GM13977 (cell line): ENCODE measurements around the gene KLHL40.

Source experiments
- DNase-seq: peaks from one replicate; pipeline ENCODE4 v3.0.0; 2012; ENCODE audit warnings: low spot score
- in situ Hi-C: fragments of 300-500 bp; cut with MboI; formaldehyde crosslinking; loops from one replicate; pipeline ENCODE4 v1.12.0; 2022; ENCODE audit warnings: low sequenced_read_pairs, low pct_unique_long_range_greater_than_20kb, mixed read lengths, inconsistent platforms; ENCODE audit not compliant: unreplicated experiment
- TF ChIP-seq, protein P1 (sequence below): IDR thresholded peaks from 2 replicates; pipeline ENCODE4 v1.5.1; 2012; ENCODE audit warnings: mild to moderate bottlenecking, control low read depth; ENCODE audit not compliant: insufficient read depth; ENCODE audit errors: extremely low read depth, missing control alignments

KLHL40 gene, protein sequence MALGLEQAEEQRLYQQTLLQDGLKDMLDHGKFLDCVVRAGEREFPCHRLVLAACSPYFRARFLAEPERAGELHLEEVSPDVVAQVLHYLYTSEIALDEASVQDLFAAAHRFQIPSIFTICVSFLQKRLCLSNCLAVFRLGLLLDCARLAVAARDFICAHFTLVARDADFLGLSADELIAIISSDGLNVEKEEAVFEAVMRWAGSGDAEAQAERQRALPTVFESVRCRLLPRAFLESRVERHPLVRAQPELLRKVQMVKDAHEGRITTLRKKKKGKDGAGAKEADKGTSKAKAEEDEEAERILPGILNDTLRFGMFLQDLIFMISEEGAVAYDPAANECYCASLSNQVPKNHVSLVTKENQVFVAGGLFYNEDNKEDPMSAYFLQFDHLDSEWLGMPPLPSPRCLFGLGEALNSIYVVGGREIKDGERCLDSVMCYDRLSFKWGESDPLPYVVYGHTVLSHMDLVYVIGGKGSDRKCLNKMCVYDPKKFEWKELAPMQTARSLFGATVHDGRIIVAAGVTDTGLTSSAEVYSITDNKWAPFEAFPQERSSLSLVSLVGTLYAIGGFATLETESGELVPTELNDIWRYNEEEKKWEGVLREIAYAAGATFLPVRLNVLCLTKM

DNA sequence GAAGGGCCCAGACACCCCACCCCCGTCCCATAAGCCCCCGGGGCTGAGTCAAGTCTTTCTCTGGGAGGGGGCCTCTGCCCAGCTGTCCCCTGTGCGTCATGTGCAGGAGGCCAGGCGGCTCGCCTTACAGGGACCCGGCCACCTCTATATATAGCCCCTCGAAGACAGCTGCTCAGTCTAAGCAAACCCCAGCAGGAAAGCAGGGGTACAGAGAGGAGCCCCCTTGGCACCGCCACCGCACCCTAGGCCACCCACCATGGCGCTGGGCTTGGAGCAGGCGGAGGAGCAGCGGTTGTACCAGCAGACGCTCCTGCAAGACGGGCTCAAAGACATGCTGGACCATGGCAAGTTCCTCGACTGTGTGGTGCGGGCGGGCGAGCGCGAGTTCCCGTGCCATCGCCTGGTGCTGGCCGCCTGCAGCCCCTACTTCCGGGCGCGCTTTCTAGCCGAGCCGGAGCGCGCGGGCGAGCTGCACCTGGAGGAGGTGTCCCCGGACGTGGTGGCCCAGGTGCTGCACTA lies at the start of gene KLHL40:
Gene KLHL40 (plus strand): TSS at position 175 of the 519 bp plus-strand sequence. CDS start 82 bp downstream, at position 257.
- peak; percentile 26 for DNase-seq
- in situ Hi-C loops = no loop called here
- TF ChIP-seq, protein P1, sequence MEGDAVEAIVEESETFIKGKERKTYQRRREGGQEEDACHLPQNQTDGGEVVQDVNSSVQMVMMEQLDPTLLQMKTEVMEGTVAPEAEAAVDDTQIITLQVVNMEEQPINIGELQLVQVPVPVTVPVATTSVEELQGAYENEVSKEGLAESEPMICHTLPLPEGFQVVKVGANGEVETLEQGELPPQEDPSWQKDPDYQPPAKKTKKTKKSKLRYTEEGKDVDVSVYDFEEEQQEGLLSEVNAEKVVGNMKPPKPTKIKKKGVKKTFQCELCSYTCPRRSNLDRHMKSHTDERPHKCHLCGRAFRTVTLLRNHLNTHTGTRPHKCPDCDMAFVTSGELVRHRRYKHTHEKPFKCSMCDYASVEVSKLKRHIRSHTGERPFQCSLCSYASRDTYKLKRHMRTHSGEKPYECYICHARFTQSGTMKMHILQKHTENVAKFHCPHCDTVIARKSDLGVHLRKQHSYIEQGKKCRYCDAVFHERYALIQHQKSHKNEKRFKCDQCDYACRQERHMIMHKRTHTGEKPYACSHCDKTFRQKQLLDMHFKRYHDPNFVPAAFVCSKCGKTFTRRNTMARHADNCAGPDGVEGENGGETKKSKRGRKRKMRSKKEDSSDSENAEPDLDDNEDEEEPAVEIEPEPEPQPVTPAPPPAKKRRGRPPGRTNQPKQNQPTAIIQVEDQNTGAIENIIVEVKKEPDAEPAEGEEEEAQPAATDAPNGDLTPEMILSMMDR = no peak

DNA sequence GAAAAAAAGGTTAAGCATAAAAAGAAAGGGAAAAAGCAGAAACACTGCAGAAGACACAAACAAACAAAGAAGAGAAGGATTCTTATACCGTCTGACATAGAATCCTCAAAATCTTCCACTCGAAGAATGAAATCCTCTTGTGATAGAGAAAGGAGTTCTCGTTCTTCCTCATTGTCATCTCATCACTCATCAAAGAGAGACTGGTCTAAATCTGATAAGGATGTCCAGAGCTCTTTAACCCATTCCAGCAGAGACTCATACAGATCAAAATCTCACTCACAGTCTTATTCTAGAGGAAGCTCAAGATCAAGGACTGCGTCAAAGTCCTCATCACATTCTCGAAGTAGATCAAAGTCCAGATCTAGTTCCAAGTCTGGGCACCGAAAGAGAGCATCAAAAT lies 48.3 kb upstream of the KLHL40 start:
- no peak for DNase-seq
- TF ChIP-seq, protein P1 = no peak
- in situ Hi-C loops = no loop called here

DNA sequence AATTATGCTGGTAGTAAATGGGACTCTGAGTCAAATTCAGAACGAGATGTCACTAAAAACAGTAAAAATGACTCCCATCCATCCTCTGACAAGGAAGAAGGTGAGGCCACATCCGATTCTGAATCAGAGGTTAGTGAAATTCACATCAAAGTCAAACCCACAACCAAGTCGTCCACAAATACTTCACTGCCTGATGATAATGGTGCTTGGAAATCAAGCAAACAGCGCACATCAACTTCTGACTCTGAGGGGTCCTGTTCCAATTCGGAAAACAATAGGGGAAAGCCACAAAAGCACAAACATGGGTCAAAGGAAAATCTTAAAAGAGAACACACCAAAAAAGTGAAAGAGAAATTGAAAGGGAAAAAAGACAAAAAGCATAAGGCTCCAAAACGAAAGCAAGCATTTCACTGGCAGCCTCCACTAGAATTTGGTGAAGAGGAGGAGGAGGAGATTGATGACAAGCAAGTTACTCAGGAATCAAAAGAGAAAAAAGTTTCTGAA lies 46.9 kb upstream of the KLHL40 start:
- in situ Hi-C loops = no loop called here
- TF ChIP-seq, protein P1 = no peak
- no peak for DNase-seq

DNA sequence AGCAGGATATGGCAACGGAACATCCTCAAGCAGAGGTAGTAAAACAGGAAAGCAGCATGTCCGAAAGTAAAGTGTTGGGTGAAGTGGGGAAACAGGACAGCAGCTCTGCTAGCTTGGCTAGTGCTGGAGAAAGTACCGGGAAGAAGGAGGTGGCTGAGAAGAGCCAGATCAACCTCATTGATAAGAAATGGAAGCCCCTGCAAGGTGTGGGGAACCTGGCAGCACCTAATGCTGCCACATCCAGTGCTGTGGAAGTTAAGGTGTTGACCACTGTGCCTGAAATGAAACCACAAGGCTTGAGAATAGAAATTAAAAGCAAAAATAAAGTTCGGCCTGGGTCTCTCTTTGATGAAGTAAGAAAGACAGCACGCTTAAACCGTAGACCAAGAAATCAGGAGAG lies 46.1 kb upstream of the KLHL40 start:
- TF ChIP-seq, protein P1 = no peak
- no peak for DNase-seq
- in situ Hi-C loops = no loop called here

DNA sequence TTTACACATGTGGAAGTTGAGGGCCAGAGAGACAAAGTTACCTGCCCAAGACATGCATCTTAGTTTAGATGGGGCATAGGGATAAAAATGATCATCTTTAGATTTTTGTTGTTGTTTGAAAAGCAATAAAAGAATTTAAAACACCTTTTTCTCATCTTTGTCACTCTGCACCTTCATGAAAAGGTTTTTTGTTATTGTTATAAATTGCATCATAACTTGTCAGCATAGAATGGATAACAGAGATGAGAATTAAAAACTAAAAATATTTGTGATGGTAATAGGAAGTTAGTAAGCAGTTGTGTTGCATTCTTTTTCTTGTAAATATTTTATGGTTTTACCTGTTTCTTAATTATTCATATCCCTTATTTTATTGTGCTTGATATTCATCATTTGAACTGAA lies 45.2 kb upstream of the KLHL40 start:
- in situ Hi-C loops = no loop called here
- TF ChIP-seq, protein P1 = no peak
- DNase-seq = no peak

DNA sequence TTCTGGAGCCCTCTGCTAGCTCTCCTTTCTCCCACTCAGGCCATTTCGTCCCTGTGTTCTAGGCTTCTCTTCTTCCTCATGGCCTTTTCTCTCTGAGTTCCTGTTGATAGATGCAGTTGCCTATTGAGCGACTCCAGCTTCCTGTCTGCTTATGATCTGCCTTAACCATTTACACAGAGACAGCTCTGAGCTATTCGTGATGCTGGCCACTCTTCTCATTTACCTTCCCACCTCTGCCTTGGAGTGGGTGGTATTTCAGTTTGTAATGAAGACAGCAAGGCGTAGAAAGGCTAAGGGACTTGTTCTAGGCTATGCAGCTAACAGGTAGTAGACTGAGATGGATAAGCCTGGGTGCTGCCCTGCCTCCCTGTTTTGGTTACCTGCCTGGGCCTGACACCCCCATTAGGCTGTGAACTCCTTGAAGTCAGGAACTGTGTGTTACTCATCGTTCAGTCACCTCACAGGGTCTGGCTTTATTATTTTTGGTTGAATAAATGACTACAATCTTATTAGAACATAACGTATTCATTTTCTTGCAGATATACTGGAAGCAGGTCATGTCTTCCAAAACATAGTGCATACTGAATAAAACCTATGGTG lies 44.5 kb upstream of the KLHL40 start:
- no peak for DNase-seq
- in situ Hi-C loops = no loop called here
- TF ChIP-seq, protein P1 = no peak
